SU-DHL-6 (cell line): ENCODE results near the gene CCL14.

Experiments
- EZH2phosphoT487 ChIP-seq: fragments of 200-600 bp; sonication (generic), shearing (Covaris generic); conservative IDR thresholded peaks from 2 replicates; pipeline ENCODE4 v1.6.1; 2018; ENCODE audit warnings: mild to moderate bottlenecking, antibody characterized with exemption, low read length, moderate library complexity, mixed read lengths
- TF ChIP-seq, protein P1 (sequence below): fragments of 200-600 bp; sonication (generic); IDR thresholded peaks from one replicate; pipeline ENCODE4 v1.5.1; 2017; ENCODE audit warnings: antibody characterized with exemption, mild to moderate bottlenecking, low read length, moderate library complexity; ENCODE audit not compliant: insufficient read depth, poor library complexity, severe bottlenecking

- no peak for TF ChIP-seq EZH2phosphoT487
- TF ChIP-seq, protein P1, sequence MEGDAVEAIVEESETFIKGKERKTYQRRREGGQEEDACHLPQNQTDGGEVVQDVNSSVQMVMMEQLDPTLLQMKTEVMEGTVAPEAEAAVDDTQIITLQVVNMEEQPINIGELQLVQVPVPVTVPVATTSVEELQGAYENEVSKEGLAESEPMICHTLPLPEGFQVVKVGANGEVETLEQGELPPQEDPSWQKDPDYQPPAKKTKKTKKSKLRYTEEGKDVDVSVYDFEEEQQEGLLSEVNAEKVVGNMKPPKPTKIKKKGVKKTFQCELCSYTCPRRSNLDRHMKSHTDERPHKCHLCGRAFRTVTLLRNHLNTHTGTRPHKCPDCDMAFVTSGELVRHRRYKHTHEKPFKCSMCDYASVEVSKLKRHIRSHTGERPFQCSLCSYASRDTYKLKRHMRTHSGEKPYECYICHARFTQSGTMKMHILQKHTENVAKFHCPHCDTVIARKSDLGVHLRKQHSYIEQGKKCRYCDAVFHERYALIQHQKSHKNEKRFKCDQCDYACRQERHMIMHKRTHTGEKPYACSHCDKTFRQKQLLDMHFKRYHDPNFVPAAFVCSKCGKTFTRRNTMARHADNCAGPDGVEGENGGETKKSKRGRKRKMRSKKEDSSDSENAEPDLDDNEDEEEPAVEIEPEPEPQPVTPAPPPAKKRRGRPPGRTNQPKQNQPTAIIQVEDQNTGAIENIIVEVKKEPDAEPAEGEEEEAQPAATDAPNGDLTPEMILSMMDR: no peak
Measured at GRCh38 chr17:35998018-35998545, 11.6 kb upstream of the CCL14 start.
